Measurements from ENCODE around the gene PROSER3. TPM values are rescaled to one million over a fixed set of nuclear protein-coding genes. Genes with fewer than 3 reads are reported as not detected.

PROSER3 gene
- total and polyA plus RNA-seq, 2 of the 13 experiments (the other 11 are each of a cell fraction or from before 2014, with no cell fraction given) = 5.1 to 5.7 TPM

GRCh38 chr19:35738021-35738886 lies 19.7 kb upstream of the PROSER3 start:
- no peaks in the 10 kb centered on the region for H3K9me3 ChIP-seq (ENCODE audit: low read length)
- FAIRE-seq = no peak
- CTCF ChIA-PET (ENCODE audit: low intra/inter-chr PET ratio, low total read pairs) = interaction anchor here (1.7 kb wide), 1 partner anchor 45 kb away, joined by 5 read pairs; no protein-coding TSS in a partner anchor
- POLR2A ChIA-PET = interaction anchor here (1.1 to 4.6 kb wide), 3 partner anchors 10 to 18 kb away, joined by 3 to 69 read pairs (median 7); partner anchors contain the start of gene LIN37
- peaks cover 22 to 55% of the 10 kb centered on the region in 2 experiments; a peak in 4 of 5 replicates for H3K36me3 ChIP-seq (replicated peaks in 1 of 2; ENCODE audit: control insufficient read depth in 1 of 2, insufficient read depth in 2 of 2, low read length in 2 of 2)
- no peak overlapping the region for H3K4me2 ChIP-seq (ENCODE audit: low read depth, low read length)
- no peak for ATAC-seq
- in situ Hi-C loops (cut with HindIII; ENCODE audit: extremely low pct_ligation_motif_present, low pct_unique_long_range_greater_than_20kb) (no loop called here), intact Hi-C loops (cut with micrococcal nuclease; ENCODE audit: unreplicated experiment) (no loop called here)
- H3K9ac ChIP-seq (ENCODE audit: insufficient read depth, low read depth, low read length) = no peak overlapping the region
- H4K20me1 ChIP-seq (ENCODE audit: insufficient read depth, low read length) = no peaks in the 10 kb centered on the region
- BruUV-seq (replicated peaks) = TSS peak; percentile 41
- no peak for DNase-seq (ENCODE audit: low spot score)
- 97% methylated on average over 34 of the region's 37 CpGs for WGBS (ENCODE audit: low lambda C conversion rate)
- no peak overlapping the region for H3K4me3 ChIP-seq (replicated peaks in 1 of 3; ENCODE audit: insufficient read depth in 1 of 3, low read depth in 2 of 3, low read length in 3 of 3)
- H3K79me2 ChIP-seq (ENCODE audit: insufficient read depth, low read length) = no peaks in the 10 kb centered on the region
- TF ChIP-seq AGO2 (optimal IDR thresholded peaks at IDR 0.05; ENCODE audit: low read depth, low read length) = peak; percentile 55
- 0 out of 2 replicates have a peak, but pooled peaks have one; percentile 29 for TF ChIP-seq NFKB2 (CRISPR knock-in tag; IDR thresholded peaks at IDR 0.05; ENCODE audit: borderline replicate concordance)
- no peak for TF ChIP-seq RXRB (CRISPR knock-in tag; IDR thresholded peaks at IDR 0.05; ENCODE audit: borderline replicate concordance)
- no peak for TF ChIP-seq KLF13 (CRISPR knock-in tag; IDR thresholded peaks at IDR 0.05)
- no peak for TF ChIP-seq ZNF33B (CRISPR knock-in tag; IDR thresholded peaks at IDR 0.05)
- TF ChIP-seq TIGD3 (CRISPR knock-in tag; IDR thresholded peaks at IDR 0.05; ENCODE audit: borderline replicate concordance) = no peak
- no peak for TF ChIP-seq NBN (conservative IDR thresholded peaks at IDR 0.05)
- TF ChIP-seq ZBTB38 (CRISPR knock-in tag; IDR thresholded peaks at IDR 0.05) = 0 out of 2 replicates have a peak, but pooled peaks have one; percentile 29
- TF ChIP-seq RBFOX2 (IDR thresholded peaks at IDR 0.05; ENCODE audit: low read depth, low read length) = 0 out of 2 replicates have a peak, but pooled peaks have one; percentile 33
- H3K4me1 ChIP-seq (ENCODE audit: insufficient read depth, low read length) = peaks cover 20% of the 10 kb centered on the region
- H3K27me3 ChIP-seq (ENCODE audit: control insufficient read depth in 1 of 2, insufficient read depth in 2 of 2, low read length in 2 of 2) = no peaks in the 10 kb centered on the region
- no peak overlapping the region for H3K27ac ChIP-seq (ENCODE audit: extremely low read length, insufficient read depth, low read length)
- no peak overlapping the region for H2AFZ ChIP-seq (ENCODE audit: low read length)

Measured in HepG2 (cell line).